Kidney glomerular epithelial cell (primary cell): ENCODE measurements around the gene RPL12.

Experiments used
- DNase-seq: peaks from one replicate; lab custom pipeline; 2025; lab: John Stamatoyannopoulos, UW

The RPL12 gene

GRCh38 chr9:127450830-127451607, at the start of gene RPL12, which contains the start of gene LRSAM1:
Gene RPL12, minus strand, starts transcription at chr9:127451406. Its CDS starts 89 bp downstream, at chr9:127451317.
Gene LRSAM1, plus strand, starts transcription at chr9:127451510. Its CDS starts 3,018 bp downstream, at chr9:127454528.
- peak; percentile 88 for DNase-seq

- DNase-seq, result no peak
Measured at GRCh38 chr9:127500862-127501261, 49.7 kb upstream of the RPL12 start.

DNA sequence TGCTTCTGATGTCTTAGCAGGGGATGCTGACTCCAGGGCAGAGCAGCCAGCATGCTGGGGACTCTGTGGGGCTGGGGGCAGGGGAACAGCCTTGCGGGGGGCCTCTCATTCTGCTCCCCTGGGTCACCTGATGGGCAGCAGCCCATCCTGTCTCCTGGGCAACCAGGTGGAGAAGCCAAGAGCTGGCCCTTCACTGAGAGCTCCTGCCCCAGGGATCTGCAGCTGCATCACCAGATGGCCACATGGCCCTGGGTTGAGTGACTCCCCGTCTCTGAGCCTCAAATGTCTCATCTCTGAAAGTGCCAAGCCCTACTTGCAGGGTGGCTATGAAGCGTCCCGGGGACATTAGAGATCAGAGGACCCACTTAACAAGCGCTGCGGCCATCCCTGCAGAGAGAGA, 49.2 kb upstream of the RPL12 start:
- no peak for DNase-seq

DNA sequence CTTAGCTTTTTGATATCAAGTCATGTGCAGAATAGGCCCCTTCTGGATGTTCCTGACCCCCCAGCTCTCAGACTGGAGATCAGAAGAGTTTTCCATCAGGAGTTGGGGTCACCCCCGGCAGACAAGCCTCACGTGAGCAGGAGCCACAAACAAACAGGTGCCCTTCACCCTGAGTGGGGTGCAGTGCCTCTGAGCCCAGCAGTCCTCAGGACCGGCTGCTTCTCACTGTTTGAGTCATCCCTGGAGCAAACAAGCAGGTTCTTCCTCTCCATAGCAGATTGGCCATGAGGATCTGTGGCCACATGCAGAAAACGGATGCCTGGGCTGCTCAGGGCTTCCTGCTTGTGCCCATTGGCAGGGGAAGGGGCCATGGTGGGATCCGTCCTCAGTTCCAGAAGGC, 47.1 kb upstream of the RPL12 start:
- no peak for DNase-seq

GRCh38 chr9:127497656-127498290, 46.6 kb upstream of the RPL12 start:
- DNase-seq, result no peak

DNA sequence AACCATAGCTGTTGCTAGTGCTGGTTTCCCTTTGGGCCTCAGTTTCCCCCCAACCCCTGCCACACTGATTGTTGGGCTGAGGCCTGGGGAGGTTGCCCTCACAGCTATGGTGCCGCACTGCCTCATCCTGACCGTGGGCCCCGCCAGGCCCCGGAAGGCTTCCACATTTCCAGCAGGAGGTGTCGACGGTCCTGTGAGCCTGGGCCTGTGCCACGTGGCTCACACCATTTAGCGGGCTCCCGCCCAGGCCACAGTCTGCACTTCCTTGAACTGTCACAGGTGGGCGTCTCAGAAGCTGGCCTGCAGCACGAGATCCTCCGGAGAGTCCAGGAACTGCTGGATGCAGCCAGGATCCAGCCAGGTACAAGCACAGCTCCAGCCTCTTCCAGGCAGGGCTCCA, 45.8 kb upstream of the RPL12 start:
- DNase-seq, result no peak

- DNase-seq, result no peak
Measured at GRCh38 chr9:127495884-127496555, 44.8 kb upstream of the RPL12 start.

GRCh38 chr9:127494304-127494702, 43.1 kb upstream of the RPL12 start:
- no peak for DNase-seq

GRCh38 chr9:127493592-127494303, 42.5 kb upstream of the RPL12 start:
- DNase-seq, result no peak

GRCh38 chr9:127492616-127493015, 41.4 kb upstream of the RPL12 start:
- no peak for DNase-seq

DNA sequence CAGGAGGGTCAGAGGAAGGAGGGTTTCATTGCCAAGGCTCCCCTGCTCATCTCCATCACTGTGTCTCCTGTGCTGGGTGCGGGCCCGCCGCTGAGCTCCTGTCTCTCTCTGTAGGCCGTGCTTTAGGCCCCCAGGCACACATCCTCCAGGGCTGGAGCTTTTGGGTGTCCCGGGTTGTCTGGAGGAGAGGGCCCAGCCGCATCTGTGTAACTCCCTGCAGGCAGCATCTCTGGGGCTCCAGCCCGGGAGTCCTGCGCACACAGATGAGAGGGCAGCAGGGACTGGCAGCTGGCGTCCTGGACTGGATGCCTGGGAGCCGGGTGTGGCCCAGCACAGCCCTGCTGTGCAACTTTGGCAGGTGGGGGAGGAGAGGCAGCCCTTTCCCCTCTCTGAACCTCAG, 40.3 kb upstream of the RPL12 start:
- no peak for DNase-seq

DNA sequence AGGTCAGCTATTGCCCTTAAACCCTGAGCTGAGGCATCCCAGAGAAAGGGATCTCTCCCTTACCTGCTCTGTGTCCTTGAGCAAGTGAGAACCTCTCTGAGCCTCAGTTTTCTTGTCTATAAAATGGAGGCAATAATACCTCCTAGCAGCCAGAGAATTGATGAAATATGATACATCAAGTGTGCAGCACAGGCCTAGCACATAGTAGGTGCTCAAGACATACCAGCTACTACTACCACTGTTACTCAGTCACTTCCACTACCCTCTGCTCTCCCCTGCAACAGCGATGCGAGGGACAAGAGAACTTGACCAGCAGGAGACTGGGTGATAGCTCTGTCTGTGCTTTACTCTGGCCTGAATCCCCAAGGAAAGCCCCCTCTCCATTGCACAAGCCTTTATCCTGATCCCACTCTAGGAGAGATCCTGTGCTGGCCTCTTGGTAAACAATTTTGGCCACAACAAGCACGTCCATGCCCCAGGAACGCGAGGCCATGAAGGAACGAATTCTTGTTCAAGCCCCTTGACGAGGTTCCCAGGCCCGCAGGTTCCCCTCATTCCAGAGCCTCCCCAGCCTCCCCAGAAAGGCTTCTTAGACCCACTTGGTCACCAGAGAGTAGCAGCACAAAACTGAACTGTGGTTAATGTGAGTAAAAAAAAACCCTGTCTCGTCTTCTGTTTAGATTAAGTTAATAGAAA, 39.5 kb upstream of the RPL12 start:
- no peak for DNase-seq

DNA sequence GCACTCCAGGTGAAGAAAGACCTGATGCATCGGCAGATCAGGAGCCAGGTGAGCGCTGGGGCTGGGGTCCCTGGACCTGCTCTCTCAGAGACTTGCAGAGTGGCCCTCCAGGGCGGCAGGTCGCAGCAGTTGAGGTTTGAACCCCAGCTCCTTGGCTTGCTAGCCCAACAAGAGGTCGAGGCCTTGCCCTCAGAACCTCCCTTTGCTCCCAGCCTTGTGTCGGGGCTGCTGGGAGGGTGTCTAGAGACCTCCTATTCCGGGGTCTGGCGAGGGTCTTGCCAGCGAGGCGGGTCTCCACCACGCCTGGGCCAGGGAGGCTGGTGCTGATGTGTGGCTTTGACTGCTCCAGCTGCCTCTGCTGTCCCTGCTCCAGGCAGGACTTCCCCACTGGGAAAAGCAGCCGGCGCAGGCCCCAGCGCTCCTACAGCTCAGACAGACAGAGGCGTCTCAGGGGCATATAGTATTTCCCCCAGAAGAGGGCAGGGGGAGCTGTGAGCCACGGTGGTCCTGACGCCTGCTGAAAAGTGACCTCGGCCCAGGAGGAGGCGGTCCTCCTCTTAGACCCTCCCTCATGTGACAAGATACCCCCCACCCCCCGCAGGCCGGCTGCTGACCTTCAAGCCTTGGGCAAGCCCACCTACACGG, 38.4 kb upstream of the RPL12 start:
- no peak for DNase-seq

DNA sequence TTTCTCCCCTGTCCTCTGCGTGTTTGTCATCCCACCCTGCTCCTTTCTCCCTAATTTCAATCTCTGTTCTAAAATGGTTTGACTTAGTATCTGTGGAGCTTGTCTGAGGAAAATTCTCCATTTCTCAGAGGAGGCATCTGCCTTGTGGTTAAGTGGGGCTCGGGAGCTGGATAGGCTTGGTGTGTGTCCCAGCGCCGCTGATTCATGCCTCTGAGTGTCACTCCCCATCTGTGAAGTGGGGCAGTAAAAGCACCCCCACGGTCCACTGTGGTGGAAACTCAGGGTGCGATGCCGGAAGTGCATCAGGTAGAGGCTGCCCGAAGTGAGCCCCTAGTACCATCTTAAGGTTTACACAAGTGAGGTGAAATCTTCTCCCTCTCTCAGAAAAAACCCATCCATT, 37.7 kb upstream of the RPL12 start:
- no peak for DNase-seq

DNA sequence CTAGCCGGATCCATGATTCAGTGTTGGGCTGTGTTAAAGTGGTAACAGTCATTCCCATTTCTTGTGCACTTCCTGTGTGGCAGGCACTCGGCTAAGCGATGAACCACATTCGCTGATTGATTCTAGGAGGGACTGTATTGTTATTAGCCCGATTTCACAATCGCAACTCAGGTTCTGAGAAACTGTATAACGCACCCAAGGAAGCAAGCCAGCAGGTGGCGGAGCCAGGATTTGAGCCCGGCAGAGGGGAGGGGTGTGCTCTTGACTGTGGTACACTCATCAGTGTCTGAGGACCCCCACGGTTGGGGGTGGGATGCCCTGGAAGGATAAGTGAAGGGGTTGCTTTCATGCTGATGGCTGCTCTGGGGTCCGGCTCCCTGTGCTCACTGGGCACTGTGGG, 34.8 kb upstream of the RPL12 start:
- DNase-seq, result no peak

GRCh38 chr9:127482662-127483061, 31.5 kb upstream of the RPL12 start:
- DNase-seq, result no peak

- DNase-seq, result no peak
Measured at GRCh38 chr9:127479507-127480081, 28.4 kb upstream of the RPL12 start.

DNA sequence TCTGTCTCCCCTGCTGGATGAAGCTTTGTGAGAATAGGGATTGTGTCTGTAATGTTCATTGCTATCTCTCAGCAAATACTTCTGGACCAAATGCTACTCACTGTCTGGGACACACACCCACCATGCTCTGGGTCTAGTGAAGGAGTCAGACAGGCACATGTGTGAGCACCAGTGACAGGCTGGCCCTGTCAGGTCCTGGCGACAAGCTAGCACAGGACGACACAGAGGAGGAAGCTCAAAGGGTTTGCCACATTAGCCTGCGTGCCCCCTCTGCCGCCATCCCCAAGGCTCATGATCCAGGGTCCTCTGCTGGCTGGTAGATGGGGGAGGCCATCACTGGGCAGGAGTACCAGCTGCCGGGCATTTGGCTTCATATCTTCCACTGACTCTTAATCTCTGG, 23.4 kb upstream of the RPL12 start:
- no peak for DNase-seq

GRCh38 chr9:127473932-127474331, 22.7 kb upstream of the RPL12 start:
- DNase-seq, result no peak

- no peak for DNase-seq
Measured at GRCh38 chr9:127473501-127473900, 22.3 kb upstream of the RPL12 start.

DNA sequence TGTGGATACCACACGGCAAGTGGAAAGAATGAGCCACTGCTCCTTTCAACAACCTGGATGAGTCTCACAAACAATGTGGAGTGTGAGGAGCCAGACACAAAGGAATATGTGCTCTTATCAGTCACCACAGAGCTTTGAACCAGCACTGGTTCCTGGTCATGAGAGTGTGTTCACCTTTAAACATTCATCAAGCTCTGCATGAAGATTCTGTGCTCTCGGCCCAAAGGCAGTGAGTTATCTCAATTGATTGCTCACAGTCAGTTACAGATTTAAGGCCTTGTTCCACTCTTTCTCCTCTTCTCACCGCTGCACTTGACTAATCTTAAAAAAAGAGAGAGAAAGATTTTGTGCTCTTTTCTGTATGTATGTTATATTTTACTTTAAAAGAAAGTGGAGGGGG, 19.5 kb upstream of the RPL12 start:
- no peak for DNase-seq
